Measurements from ENCODE around the gene LRRC74A.

The LRRC74A gene

GRCh38 chr14:76868454-76869170, 42.4 kb downstream of the LRRC74A start:
- Histone ChIP-seq H3K4me1 (ENCODE audit: low read length) (0 out of 2 replicates have a peak, but pooled peaks cover 10% of the 10 kb centered on the region), H3F3A (ENCODE audit: insufficient read depth, low read length) (no peaks in the 10 kb centered on the region)

GRCh38 chr14:76870166-76870565, 44.0 kb downstream of the LRRC74A start:
- Histone ChIP-seq H3K4me3 (ENCODE audit: low read length) (no peak overlapping the region), H3F3A (ENCODE audit: insufficient read depth, low read length) (no peaks in the 10 kb centered on the region), H3K79me2 (ENCODE audit: low read length) (no peaks in the 10 kb centered on the region), H3K36me3 (replicated peaks; ENCODE audit: insufficient read depth, low read length) (no peaks in the 10 kb centered on the region), H3K27me3 (replicated peaks; ENCODE audit: insufficient read depth, low read length) (no peaks in the 10 kb centered on the region), H3K27ac (ENCODE audit: low read length) (no peak overlapping the region), H3K4me2 (ENCODE audit: low read depth, low read length) (no peak overlapping the region), H3K4me1 (ENCODE audit: low read length) (no peaks in the 10 kb centered on the region), H3K9me3 (replicated peaks; ENCODE audit: insufficient read depth, low read length) (no peaks in the 10 kb centered on the region), H3K9me2 (replicated peaks; ENCODE audit: insufficient read depth, low read length) (no peaks in the 10 kb centered on the region), H3K9ac (ENCODE audit: low read length) (no peak overlapping the region), H2AFZ (ENCODE audit: low read length) (no peak overlapping the region), H4K20me1 (ENCODE audit: insufficient read depth, low read length) (no peaks in the 10 kb centered on the region)
- no peak for DNase-seq
- TF ChIP-seq CTCF (IDR thresholded peaks at IDR 0.05; ENCODE audit: low read length) (peak; percentile 13), EZH2 (optimal IDR thresholded peaks at IDR 0.05; ENCODE audit: low read depth, low read length) (no peak)

More at GRCh38 chr14:76868454-76869170, 42.4 kb downstream of the LRRC74A start:
- Histone ChIP-seq H3K4me2 (ENCODE audit: low read depth, low read length) (no peak overlapping the region), H4K20me1 (ENCODE audit: insufficient read depth, low read length) (no peaks in the 10 kb centered on the region), H3K9me3 (replicated peaks; ENCODE audit: insufficient read depth, low read length) (no peaks in the 10 kb centered on the region), H3K9ac (ENCODE audit: low read length) (no peak overlapping the region), H3K27ac (ENCODE audit: low read length) (no peak overlapping the region), H3K36me3 (replicated peaks; ENCODE audit: insufficient read depth, low read length) (no peaks in the 10 kb centered on the region), H3K27me3 (replicated peaks; ENCODE audit: insufficient read depth, low read length) (no peaks in the 10 kb centered on the region), H3K9me2 (replicated peaks; ENCODE audit: insufficient read depth, low read length) (no peaks in the 10 kb centered on the region), H2AFZ (ENCODE audit: low read length) (no peak overlapping the region), H3K79me2 (ENCODE audit: low read length) (no peaks in the 10 kb centered on the region), H3K4me3 (ENCODE audit: low read length) (no peak overlapping the region)
- TF ChIP-seq EZH2phosphoT487 (IDR thresholded peaks at IDR 0.05; ENCODE audit: low read length), result no peak
- no peak for TF ChIP-seq EZH2 (optimal IDR thresholded peaks at IDR 0.05; ENCODE audit: low read depth, low read length)
- TF ChIP-seq CTCF (IDR thresholded peaks at IDR 0.05; ENCODE audit: low read length), result no peak
- DNase-seq, result no peak

- Histone ChIP-seq H2AFZ (ENCODE audit: low read length) (no peak overlapping the region), H3K9me2 (replicated peaks; ENCODE audit: insufficient read depth, low read length) (no peaks in the 10 kb centered on the region), H3K9me3 (replicated peaks; ENCODE audit: insufficient read depth, low read length) (no peaks in the 10 kb centered on the region), H3K79me2 (ENCODE audit: low read length) (no peaks in the 10 kb centered on the region), H4K20me1 (ENCODE audit: insufficient read depth, low read length) (no peaks in the 10 kb centered on the region), H3F3A (ENCODE audit: insufficient read depth, low read length) (no peaks in the 10 kb centered on the region), H3K27ac (ENCODE audit: low read length) (no peak overlapping the region), H3K4me3 (ENCODE audit: low read length) (no peak overlapping the region), H3K9ac (ENCODE audit: low read length) (no peak overlapping the region), H3K4me1 (ENCODE audit: low read length) (no peaks in the 10 kb centered on the region), H3K4me2 (ENCODE audit: low read depth, low read length) (no peak overlapping the region), H3K36me3 (replicated peaks; ENCODE audit: insufficient read depth, low read length) (no peaks in the 10 kb centered on the region), H3K27me3 (replicated peaks; ENCODE audit: insufficient read depth, low read length) (no peaks in the 10 kb centered on the region)
- TF ChIP-seq EZH2phosphoT487 (IDR thresholded peaks at IDR 0.05; ENCODE audit: low read length), result no peak
- peak; percentile 59 for TF ChIP-seq CTCF (IDR thresholded peaks at IDR 0.05; ENCODE audit: low read length)
- TF ChIP-seq EZH2 (optimal IDR thresholded peaks at IDR 0.05; ENCODE audit: low read depth, low read length), result no peak
- DNase-seq, result peak; percentile 29
These were observed 46.7 kb downstream of the LRRC74A start for GRCh38 chr14:76872796-76873432.

Measured in MM.1S (cell line).